ENCODE results near the gene LYPLAL1. TPM values are rescaled to one million over a fixed set of nuclear protein-coding genes. Genes with fewer than 3 reads are reported as not detected.
A peak's percentile ranks its signal among the peaks of the same experiment; 100 is the strongest.

The LYPLAL1 gene
- polyA plus RNA-seq, 1 donor (not counting 4 experiments of a cell fraction or from before 2014, with no cell fraction given), result 41.1 TPM

- H3K4me1 ChIP-seq (ENCODE audit: control insufficient read depth, extremely low read depth, insufficient read depth, low read length), result peaks cover 24% of the 10 kb centered on the region
- H3K9me3 ChIP-seq (ENCODE audit: control insufficient read depth, low read depth, low read length), result no peaks in the 10 kb centered on the region
These were observed 2.5 kb downstream of the LYPLAL1 start for GRCh38 chr1:219176168-219176567.

GRCh38 chr1:219177363-219177762 lies 3.7 kb downstream of the LYPLAL1 start:
- no peak for DNase-seq (ENCODE audit: low read depth, low spot score)
- no peak overlapping the region for H3K4me3 ChIP-seq (ENCODE audit: control insufficient read depth in 2 of 3, extremely low read depth in 1 of 3, insufficient read depth in 2 of 3, low read depth in 1 of 3, low read length in 3 of 3)
- no peak overlapping the region for H3K27ac ChIP-seq (ENCODE audit: control insufficient read depth, insufficient read depth, low read length)

More at GRCh38 chr1:219176168-219176567, 2.5 kb downstream of the LYPLAL1 start:
- Histone ChIP-seq H3K9me1 (ENCODE audit: control insufficient read depth, extremely low read depth, insufficient read depth, low read length) (peaks cover 3% of the 10 kb centered on the region), H3K4me2 (ENCODE audit: control insufficient read depth, extremely low read depth, insufficient read depth, low read depth, low read length) (peak overlapping the region; percentile 6), H3K4me3 (ENCODE audit: control insufficient read depth in 2 of 3, extremely low read depth in 1 of 3, insufficient read depth in 2 of 3, low read depth in 1 of 3, low read length in 3 of 3) (no peak overlapping the region), H4K20me1 (ENCODE audit: control insufficient read depth, extremely low read depth, insufficient read depth, low read length) (no peaks in the 10 kb centered on the region), H3K79me2 (ENCODE audit: control insufficient read depth, insufficient read depth, low read length) (peaks cover 15% of the 10 kb centered on the region), H2AFZ (ENCODE audit: control insufficient read depth, low read length) (no peak overlapping the region), H3K9ac (ENCODE audit: control insufficient read depth, extremely low read depth, insufficient read depth, low read length) (no peak overlapping the region), H3K36me3 (ENCODE audit: control insufficient read depth in 2 of 2, extremely low read depth in 1 of 2, insufficient read depth in 2 of 2, low read length in 2 of 2) (peaks cover 0 to 4% of the 10 kb centered on the region in 2 experiments), H3K27me3 (ENCODE audit: control insufficient read depth, extremely low read depth, insufficient read depth, low read length) (no peaks in the 10 kb centered on the region), H3K27ac (ENCODE audit: control insufficient read depth, insufficient read depth, low read length) (no peak overlapping the region)
- dilution Hi-C loops (cut with MboI; ENCODE audit: extremely low pct_ligation_motif_present, low sequenced_read_pairs), result no loop called here
- FAIRE-seq (no peak), DNase-seq (ENCODE audit: low read depth, low spot score) (no peak)
- TF ChIP-seq CTCF (optimal IDR thresholded peaks at IDR 0.05 in 1 of 3, IDR thresholded peaks at IDR 0.05 in 1 of 3, conservative IDR thresholded peaks at IDR 0.05 in 1 of 3; ENCODE audit: extremely low read depth in 1 of 3, insufficient read depth in 2 of 3, low read length in 3 of 3) (no peak), EZH2 (IDR thresholded peaks at IDR 0.05; ENCODE audit: low read length) (no peak)

More at GRCh38 chr1:219177363-219177762, 3.7 kb downstream of the LYPLAL1 start:
- dilution Hi-C loops (cut with MboI; ENCODE audit: extremely low pct_ligation_motif_present, low sequenced_read_pairs), result no loop called here
- peak; percentile 75 for FAIRE-seq
- TF ChIP-seq CTCF (optimal IDR thresholded peaks at IDR 0.05 in 1 of 3, IDR thresholded peaks at IDR 0.05 in 1 of 3, conservative IDR thresholded peaks at IDR 0.05 in 1 of 3; ENCODE audit: extremely low read depth in 1 of 3, insufficient read depth in 2 of 3, low read length in 3 of 3) (no peak), EZH2 (IDR thresholded peaks at IDR 0.05; ENCODE audit: low read length) (no peak)
- H3K36me3 ChIP-seq (ENCODE audit: control insufficient read depth in 2 of 2, extremely low read depth in 1 of 2, insufficient read depth in 2 of 2, low read length in 2 of 2), result peaks cover 0 to 4% of the 10 kb centered on the region in 2 experiments
- H3K4me2 ChIP-seq (ENCODE audit: control insufficient read depth, extremely low read depth, insufficient read depth, low read depth, low read length), result peak overlapping the region; percentile 27
- no peaks in the 10 kb centered on the region for H3K27me3 ChIP-seq (ENCODE audit: control insufficient read depth, extremely low read depth, insufficient read depth, low read length)
- no peak overlapping the region for H2AFZ ChIP-seq (ENCODE audit: control insufficient read depth, low read length)
- no peaks in the 10 kb centered on the region for H3K9me3 ChIP-seq (ENCODE audit: control insufficient read depth, low read depth, low read length)
- peaks cover 24% of the 10 kb centered on the region for H3K4me1 ChIP-seq (ENCODE audit: control insufficient read depth, extremely low read depth, insufficient read depth, low read length)
- H4K20me1 ChIP-seq (ENCODE audit: control insufficient read depth, extremely low read depth, insufficient read depth, low read length), result no peaks in the 10 kb centered on the region
- H3K9ac ChIP-seq (ENCODE audit: control insufficient read depth, extremely low read depth, insufficient read depth, low read length), result no peak overlapping the region
- H3K9me1 ChIP-seq (ENCODE audit: control insufficient read depth, extremely low read depth, insufficient read depth, low read length), result peaks cover 3% of the 10 kb centered on the region
- peaks cover 18% of the 10 kb centered on the region for H3K79me2 ChIP-seq (ENCODE audit: control insufficient read depth, insufficient read depth, low read length)
